Ishikawa (cell line): ENCODE results near the gene WDR1.

ENCODE experiments used
- CEBPB ChIP-seq: IDR thresholded peaks from 2 replicates; pipeline ENCODE4 v1.6.1; 2012
- CREB1 ChIP-seq: IDR thresholded peaks from 2 replicates; pipeline ENCODE4 v1.6.1; 2012; ENCODE audit warnings: low read depth
- EP300 ChIP-seq: IDR thresholded peaks from 2 replicates; pipeline ENCODE4 v1.6.1; 2012; ENCODE audit warnings: borderline replicate concordance
- MAX ChIP-seq: IDR thresholded peaks from 2 replicates; pipeline ENCODE4 v1.6.1; 2012
- NFIC ChIP-seq: IDR thresholded peaks from 2 replicates; pipeline ENCODE4 v1.6.1; 2012
- RAD21 ChIP-seq: IDR thresholded peaks from 2 replicates; pipeline ENCODE4 v1.6.1; 2012; ENCODE audit warnings: low read depth
- REST ChIP-seq: IDR thresholded peaks from 2 replicates; pipeline ENCODE4 v1.6.1; 2012; ENCODE audit warnings: low read depth, mild to moderate bottlenecking
- TAF1 ChIP-seq: IDR thresholded peaks from 2 replicates; pipeline ENCODE4 v1.6.1; 2012; ENCODE audit warnings: low read depth, mild to moderate bottlenecking
- TCF12 ChIP-seq: IDR thresholded peaks from 2 replicates; pipeline ENCODE4 v1.6.1; 2012; ENCODE audit warnings: low read depth
- TEAD4 ChIP-seq: IDR thresholded peaks from 2 replicates; pipeline ENCODE4 v1.6.1; 2012
- YY1 ChIP-seq: IDR thresholded peaks from 2 replicates; pipeline ENCODE4 v1.6.1; 2012; ENCODE audit warnings: low read depth

GRCh38 chr4:10154241-10154640 lies 37.6 kb upstream of the WDR1 start:
- TF ChIP-seq TAF1 (no peak), TCF12 (no peak), EP300 (no peak), MAX (no peak), CREB1 (no peak), NFIC (no peak), RAD21 (no peak), YY1 (no peak), CEBPB (no peak), REST (no peak), TEAD4 (no peak)
